HG03575 (cell line): ENCODE results near the gene SRCIN1.

Source experiments
- ATAC-seq: cut with Tn5 transposase; IDR thresholded peaks from one replicate; pipeline ENCODE4 v1.9.1; 2021; ENCODE audit not compliant: unreplicated experiment, insufficient number of reproducible peaks, low FRiP score; ENCODE audit errors: extremely low read depth

Gene SRCIN1

DNA sequence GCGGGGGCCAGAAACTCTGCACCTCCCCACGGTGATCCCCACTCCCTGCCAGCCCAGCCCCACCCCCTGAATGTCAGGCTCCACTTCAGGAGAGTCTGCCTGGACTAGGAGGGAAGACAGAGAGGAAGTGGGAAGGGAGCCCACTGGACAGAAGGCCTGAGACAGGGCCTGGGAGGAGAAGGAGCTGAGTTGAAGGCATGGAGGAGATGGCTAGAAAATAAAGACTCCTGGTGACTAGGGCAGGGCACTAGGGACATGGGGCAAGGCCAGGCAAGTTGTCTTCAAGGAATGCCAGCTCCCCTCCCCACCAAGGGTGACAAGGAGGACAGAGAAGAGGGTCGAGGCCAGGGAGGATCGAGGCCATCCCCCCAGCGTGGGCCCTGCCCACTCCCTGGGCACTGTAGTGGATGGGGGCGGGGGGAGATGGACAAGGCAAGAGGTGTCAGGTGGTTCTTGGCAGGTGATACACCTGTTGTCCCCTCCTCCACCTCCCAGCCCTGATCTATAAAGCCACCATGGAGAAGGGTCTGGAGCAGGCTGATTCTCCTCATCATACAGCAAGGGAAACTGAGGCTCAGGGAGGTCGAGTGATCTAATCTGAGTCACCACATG, 19.7 kb downstream of the SRCIN1 start:
- ATAC-seq, result no peak

GRCh38 chr17:38585056-38585917, 20.5 kb downstream of the SRCIN1 start:
- no peak for ATAC-seq

- no peak for ATAC-seq
Measured at GRCh38 chr17:38584350-38584925, 21.3 kb downstream of the SRCIN1 start.

DNA sequence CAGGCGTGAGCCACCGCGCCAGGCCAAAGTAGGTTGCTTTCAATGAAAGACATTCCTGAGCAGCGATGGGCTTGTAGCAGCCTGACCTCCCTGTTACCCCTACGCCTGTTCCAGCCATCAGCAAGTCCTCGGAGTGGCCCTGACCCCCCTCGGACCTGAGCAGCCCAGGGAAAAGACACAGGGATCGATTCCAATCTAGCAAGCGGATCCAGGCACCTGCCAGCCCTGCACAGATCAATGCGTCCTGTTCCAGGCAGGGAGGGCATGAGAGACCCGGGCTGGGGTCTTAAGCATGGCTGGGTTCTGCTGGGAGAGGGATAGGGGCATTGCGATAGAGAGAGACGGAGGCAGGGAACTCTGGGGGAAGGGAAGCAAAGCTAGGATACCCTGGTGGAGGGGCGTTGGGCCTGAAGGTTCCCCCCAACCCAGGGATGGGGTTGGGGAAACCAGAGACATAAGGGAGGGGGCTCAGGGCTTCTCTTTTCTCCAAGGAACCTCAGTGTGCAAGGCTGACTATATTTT, 21.9 kb downstream of the SRCIN1 start:
- ATAC-seq, result no peak

DNA sequence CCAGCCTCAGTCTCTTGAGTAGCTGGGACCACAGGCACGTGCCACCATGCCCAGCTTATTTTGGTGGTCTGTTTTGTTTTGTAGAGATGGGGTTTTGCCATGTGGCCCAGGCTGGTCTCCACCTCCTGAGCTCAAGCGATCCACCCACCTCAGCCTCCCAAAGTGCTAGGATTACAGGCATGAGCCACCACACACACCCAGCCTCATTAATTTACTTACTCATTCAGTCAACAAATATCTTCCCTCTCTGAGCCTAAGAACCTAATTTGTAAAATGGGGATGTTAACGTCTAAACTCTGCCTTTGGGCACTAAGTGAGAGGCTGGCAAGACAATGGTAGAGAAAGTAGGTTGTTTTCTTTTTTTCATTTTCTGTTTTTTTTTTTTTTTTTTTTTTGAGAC, 22.6 kb downstream of the SRCIN1 start:
- no peak for ATAC-seq

- no peak for ATAC-seq
Measured at GRCh38 chr17:38582069-38582468, 23.7 kb downstream of the SRCIN1 start.

GRCh38 chr17:38579934-38580333, 25.8 kb downstream of the SRCIN1 start:
- no peak for ATAC-seq

GRCh38 chr17:38579083-38579480, 26.7 kb downstream of the SRCIN1 start:
- no peak for ATAC-seq

- ATAC-seq, result no peak
Measured at GRCh38 chr17:38578229-38579082, 27.3 kb downstream of the SRCIN1 start.

- no peak for ATAC-seq
Measured at GRCh38 chr17:38577645-38578173, 28.0 kb downstream of the SRCIN1 start.

DNA sequence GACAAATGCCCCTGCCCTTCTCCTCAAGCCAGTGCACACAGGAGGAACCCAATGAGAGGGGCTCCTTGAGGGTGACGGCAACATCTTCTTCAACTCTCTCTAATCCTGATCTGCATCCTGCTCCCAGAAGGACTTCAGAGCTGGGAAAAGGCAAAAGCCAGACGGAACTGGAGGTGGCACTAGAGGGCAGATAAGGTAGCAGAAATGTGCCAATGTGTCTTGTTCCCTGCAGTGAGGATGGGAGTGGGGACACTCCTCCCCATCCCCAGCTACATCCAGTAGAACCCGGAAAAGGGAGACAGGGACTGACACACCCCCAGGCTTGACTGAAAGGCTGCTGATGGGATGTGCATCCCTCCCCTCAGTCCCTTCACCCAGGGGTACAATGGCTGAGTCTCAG, 28.5 kb downstream of the SRCIN1 start:
- no peak for ATAC-seq

DNA sequence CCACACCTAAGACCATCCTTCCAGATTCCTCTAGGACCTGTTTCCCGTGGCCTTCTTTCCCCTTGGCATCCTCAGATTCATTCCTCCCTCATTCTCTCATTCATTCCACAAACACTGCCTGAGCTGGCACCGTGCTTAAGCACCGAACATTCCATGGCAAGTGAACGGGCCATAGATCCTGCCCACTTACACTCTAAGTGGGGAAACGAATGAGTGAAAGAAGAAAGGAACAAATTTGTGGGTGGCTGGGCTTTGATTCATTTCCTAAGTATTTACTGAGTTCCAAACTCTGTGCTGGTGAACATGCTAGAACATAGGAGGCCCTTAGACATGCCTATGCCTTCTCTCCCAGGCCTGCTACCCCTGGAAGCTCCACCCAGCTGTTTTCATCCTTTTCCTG, 30.0 kb downstream of the SRCIN1 start:
- no peak for ATAC-seq

DNA sequence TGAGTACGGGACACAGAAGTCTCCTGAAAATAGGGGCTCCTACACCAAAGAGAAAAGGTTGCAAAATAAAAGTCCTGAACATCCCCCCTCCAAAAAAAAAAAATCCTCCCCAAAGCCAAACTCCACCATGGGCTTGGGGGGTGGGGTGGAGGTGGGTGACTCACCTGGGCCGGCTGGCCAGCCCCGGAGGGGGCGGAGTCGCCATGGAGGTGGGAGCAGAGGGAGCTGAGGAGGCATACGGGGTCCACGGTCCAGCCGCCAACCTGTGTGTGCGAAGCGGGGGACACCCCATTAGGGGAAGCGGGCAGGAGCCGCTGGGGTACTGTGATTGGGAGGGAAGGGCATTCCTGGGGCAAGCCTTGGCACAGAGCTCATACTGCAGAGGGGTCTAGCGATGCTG, 31.0 kb downstream of the SRCIN1 start:
- ATAC-seq, result no peak

DNA sequence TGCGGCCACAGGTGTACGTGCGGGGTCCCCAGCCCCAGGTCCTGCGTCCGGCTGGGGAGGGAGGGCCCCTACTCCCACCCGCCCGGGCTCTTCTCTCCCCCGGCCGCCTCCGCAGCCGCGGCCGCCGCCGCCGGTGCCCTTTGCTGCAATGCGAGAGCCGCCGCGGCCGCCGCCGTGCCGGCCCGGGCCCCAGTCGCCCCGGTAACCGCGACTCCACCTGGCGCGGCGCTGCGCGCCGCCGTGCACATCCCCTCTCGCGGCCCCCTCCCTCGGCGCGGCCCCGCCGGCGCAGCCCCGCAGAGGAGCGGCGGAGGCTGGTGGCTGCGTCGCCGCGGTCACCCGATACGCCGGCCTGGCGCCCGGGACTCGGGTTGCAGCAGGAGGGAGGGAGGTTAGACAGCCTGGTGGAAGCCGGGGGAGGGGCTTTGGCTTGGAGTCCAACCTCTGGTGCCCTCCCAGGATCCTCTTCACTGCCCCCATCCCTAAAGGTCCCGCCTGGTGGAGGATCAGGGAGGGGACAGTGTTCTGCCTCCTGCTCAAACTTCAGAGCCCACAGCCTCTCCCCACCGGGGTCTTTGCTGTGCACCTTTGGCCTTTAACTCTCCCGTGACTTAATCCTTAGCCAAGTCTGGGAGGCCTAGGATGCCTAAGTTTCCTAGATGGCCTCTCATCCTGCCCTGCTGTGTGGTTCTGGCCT, 32.9 kb downstream of the SRCIN1 start:
- no peak for ATAC-seq

DNA sequence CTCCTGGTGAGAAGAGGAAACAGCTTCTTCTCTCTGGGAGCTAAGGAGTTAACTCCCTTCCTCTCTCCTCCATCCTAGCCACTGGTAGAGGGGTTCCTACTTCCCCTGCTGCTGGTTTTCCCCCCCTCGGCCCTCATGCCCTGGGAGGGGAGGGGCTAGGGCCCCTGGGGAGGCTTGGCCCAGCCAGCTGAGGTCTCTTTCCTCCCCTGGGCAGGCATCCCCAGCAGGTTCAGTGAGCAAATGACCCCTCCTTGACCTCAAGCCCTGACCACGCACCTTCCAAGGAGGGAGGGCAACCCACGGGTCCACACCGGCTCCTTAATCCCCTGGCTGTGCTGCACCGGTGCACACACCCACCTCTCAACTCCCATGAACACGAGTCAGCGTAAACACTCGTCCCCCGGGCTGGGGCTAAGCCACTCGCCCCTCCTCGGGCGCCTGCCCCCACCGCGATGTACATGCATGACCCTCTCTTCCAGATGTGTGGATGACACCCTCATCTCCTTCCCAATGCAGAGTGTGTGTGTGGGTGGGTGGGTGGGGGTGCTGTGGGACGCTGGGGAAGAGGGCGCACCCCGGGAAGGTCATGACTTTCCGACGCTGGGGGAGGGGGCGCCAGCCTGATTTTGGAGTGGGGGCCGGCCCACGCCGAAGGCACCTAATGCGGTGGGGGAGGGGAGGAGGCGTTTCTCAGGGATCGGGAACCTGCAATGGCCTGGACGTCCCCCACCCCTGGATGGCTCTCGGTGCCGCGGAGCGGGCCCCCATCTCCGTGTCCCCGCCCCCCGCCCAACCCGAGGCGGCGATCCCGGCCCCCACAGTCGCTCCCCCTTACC, 33.7 kb downstream of the SRCIN1 start:
- ATAC-seq, result no peak

- ATAC-seq, result no peak
Measured at GRCh38 chr17:38569701-38570512, 35.8 kb downstream of the SRCIN1 start.
